Measurements from ENCODE around the gene SV2B.

SV2B gene

GRCh38 chr15:91278951-91279350 lies 178.9 kb downstream of the SV2B start:
- no peak for DNase-seq

GRCh38 chr15:91279486-91279885 lies 179.4 kb downstream of the SV2B start:
- no peak for DNase-seq

GRCh38 chr15:91281947-91282346 lies 181.9 kb downstream of the SV2B start:
- DNase-seq, result no peak

- no peak for DNase-seq
Measured at GRCh38 chr15:91282486-91282885, 182.4 kb downstream of the SV2B start.

GRCh38 chr15:91283155-91283554 lies 183.1 kb downstream of the SV2B start:
- DNase-seq, result no peak

- DNase-seq, result no peak
Measured at GRCh38 chr15:91284758-91285466, 184.9 kb downstream of the SV2B start.

- no peak for DNase-seq
Measured at GRCh38 chr15:91289324-91289723, 189.3 kb downstream of the SV2B start.

- no peak for DNase-seq
Measured at GRCh38 chr15:91290553-91290952, 190.5 kb downstream of the SV2B start.

GRCh38 chr15:91291673-91292072 lies 191.6 kb downstream of the SV2B start:
- peak; percentile 30 for DNase-seq

- DNase-seq, result no peak
Measured at GRCh38 chr15:91294344-91294743, 194.3 kb downstream of the SV2B start.

- DNase-seq, result no peak
Measured at GRCh38 chr15:91294795-91295194, 194.7 kb downstream of the SV2B start.

- DNase-seq, result no peak
Measured at GRCh38 chr15:91298101-91298500, 198.0 kb downstream of the SV2B start.

- DNase-seq, result peak; percentile 64
Measured at GRCh38 chr15:91302588-91303439, 202.8 kb downstream of the SV2B start.

- DNase-seq, result no peak
Measured at GRCh38 chr15:91304210-91304609, 204.2 kb downstream of the SV2B start.

- no peak for DNase-seq
Measured at GRCh38 chr15:91304786-91305185, 204.7 kb downstream of the SV2B start.

- DNase-seq, result no peak
Measured at GRCh38 chr15:91306144-91306543, 206.1 kb downstream of the SV2B start.

GRCh38 chr15:91307601-91308000 lies 207.5 kb downstream of the SV2B start:
- no peak for DNase-seq

- no peak for DNase-seq
Measured at GRCh38 chr15:91308199-91308598, 208.1 kb downstream of the SV2B start.

GRCh38 chr15:91308855-91309254 lies 208.8 kb downstream of the SV2B start:
- DNase-seq, result no peak

GRCh38 chr15:91311986-91312385 lies 211.9 kb downstream of the SV2B start:
- DNase-seq, result no peak

GRCh38 chr15:91316126-91316525 lies 216.1 kb downstream of the SV2B start:
- DNase-seq, result no peak

- no peak for DNase-seq
Measured at GRCh38 chr15:91318516-91318915, 218.5 kb downstream of the SV2B start.

GRCh38 chr15:91318931-91319330 lies 218.9 kb downstream of the SV2B start:
- no peak for DNase-seq
